ENCODE results near the gene HECTD4. TPM values are rescaled to one million over a fixed set of nuclear protein-coding genes. Genes with fewer than 3 reads are reported as not detected.

HECTD4 gene
- total RNA-seq, 1 experiment from 2014 or later: 51.3 TPM

GRCh38 chr12:112167031-112167461 lies 215.2 kb downstream of the HECTD4 start:
- ChIA-PET POLR2A (interaction anchor here (0.6 to 0.7 kb wide), 2 partner anchors 34 to 376 kb away, joined by 3 to 5 read pairs; no protein-coding TSS in a partner anchor), CTCF (no interaction called here)
- no peak for DNase-seq (ENCODE audit: low read depth, low spot score)
- Histone ChIP-seq H3K27ac (ENCODE audit: low read length) (no peak overlapping the region), H3K9me3 (ENCODE audit: control insufficient read depth, insufficient read depth, low read depth, low read length) (no peaks in the 10 kb centered on the region), H3K4me1 (ENCODE audit: control insufficient read depth, insufficient read depth, low read length) (no peaks in the 10 kb centered on the region), H3K4me3 (ENCODE audit: low read depth in 2 of 2, low read length in 2 of 2) (no peak overlapping the region), H3K36me3 (ENCODE audit: control insufficient read depth, insufficient read depth, low read length) (no peaks in the 10 kb centered on the region; the same call in 1 of the 2 replicates), H3K27me3 (ENCODE audit: control insufficient read depth, insufficient read depth, low read length) (no peaks in the 10 kb centered on the region)
- intact Hi-C loops (cut with micrococcal nuclease; ENCODE audit: unreplicated experiment) (no loop called here), in situ Hi-C loops (cut with HindIII; ENCODE audit: low pct_unique_long_range_greater_than_20kb, low sequenced_read_pairs) (no loop called here)
- BruUV-seq (replicated peaks): no TSS peak
- TF ChIP-seq TCF7L2 (IDR thresholded peaks at IDR 0.05; ENCODE audit: low read depth, low read length) (no peak), POLR2AphosphoS5 (IDR thresholded peaks at IDR 0.05; ENCODE audit: low read depth, low read length) (no peak), SIN3A (IDR thresholded peaks at IDR 0.05; ENCODE audit: borderline replicate concordance, insufficient read depth, low read depth, low read length) (no peak)
- TF ChIP-seq, protein P1, sequence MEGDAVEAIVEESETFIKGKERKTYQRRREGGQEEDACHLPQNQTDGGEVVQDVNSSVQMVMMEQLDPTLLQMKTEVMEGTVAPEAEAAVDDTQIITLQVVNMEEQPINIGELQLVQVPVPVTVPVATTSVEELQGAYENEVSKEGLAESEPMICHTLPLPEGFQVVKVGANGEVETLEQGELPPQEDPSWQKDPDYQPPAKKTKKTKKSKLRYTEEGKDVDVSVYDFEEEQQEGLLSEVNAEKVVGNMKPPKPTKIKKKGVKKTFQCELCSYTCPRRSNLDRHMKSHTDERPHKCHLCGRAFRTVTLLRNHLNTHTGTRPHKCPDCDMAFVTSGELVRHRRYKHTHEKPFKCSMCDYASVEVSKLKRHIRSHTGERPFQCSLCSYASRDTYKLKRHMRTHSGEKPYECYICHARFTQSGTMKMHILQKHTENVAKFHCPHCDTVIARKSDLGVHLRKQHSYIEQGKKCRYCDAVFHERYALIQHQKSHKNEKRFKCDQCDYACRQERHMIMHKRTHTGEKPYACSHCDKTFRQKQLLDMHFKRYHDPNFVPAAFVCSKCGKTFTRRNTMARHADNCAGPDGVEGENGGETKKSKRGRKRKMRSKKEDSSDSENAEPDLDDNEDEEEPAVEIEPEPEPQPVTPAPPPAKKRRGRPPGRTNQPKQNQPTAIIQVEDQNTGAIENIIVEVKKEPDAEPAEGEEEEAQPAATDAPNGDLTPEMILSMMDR (IDR thresholded peaks at IDR 0.05): no peak
- TF ChIP-seq, protein P2, sequence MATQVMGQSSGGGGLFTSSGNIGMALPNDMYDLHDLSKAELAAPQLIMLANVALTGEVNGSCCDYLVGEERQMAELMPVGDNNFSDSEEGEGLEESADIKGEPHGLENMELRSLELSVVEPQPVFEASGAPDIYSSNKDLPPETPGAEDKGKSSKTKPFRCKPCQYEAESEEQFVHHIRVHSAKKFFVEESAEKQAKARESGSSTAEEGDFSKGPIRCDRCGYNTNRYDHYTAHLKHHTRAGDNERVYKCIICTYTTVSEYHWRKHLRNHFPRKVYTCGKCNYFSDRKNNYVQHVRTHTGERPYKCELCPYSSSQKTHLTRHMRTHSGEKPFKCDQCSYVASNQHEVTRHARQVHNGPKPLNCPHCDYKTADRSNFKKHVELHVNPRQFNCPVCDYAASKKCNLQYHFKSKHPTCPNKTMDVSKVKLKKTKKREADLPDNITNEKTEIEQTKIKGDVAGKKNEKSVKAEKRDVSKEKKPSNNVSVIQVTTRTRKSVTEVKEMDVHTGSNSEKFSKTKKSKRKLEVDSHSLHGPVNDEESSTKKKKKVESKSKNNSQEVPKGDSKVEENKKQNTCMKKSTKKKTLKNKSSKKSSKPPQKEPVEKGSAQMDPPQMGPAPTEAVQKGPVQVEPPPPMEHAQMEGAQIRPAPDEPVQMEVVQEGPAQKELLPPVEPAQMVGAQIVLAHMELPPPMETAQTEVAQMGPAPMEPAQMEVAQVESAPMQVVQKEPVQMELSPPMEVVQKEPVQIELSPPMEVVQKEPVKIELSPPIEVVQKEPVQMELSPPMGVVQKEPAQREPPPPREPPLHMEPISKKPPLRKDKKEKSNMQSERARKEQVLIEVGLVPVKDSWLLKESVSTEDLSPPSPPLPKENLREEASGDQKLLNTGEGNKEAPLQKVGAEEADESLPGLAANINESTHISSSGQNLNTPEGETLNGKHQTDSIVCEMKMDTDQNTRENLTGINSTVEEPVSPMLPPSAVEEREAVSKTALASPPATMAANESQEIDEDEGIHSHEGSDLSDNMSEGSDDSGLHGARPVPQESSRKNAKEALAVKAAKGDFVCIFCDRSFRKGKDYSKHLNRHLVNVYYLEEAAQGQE (IDR thresholded peaks at IDR 0.05; ENCODE audit: insufficient read depth in 1 of 2, low read depth in 2 of 2, low read length in 1 of 2): no peak
- no peak for ATAC-seq

GRCh38 chr12:112166051-112167015 lies 215.9 kb downstream of the HECTD4 start:
- Histone ChIP-seq H3K27ac (ENCODE audit: low read length) (no peak overlapping the region), H3K27me3 (ENCODE audit: control insufficient read depth, insufficient read depth, low read length) (no peaks in the 10 kb centered on the region), H3K4me3 (ENCODE audit: low read depth in 2 of 2, low read length in 2 of 2) (no peak overlapping the region), H3K4me1 (ENCODE audit: control insufficient read depth, insufficient read depth, low read length) (no peaks in the 10 kb centered on the region), H3K9me3 (ENCODE audit: control insufficient read depth, insufficient read depth, low read depth, low read length) (no peaks in the 10 kb centered on the region), H3K36me3 (ENCODE audit: control insufficient read depth, insufficient read depth, low read length) (no peaks in the 10 kb centered on the region; the same call in 1 of the 2 replicates)
- ChIA-PET POLR2A (no interaction called here), CTCF (no interaction called here)
- in situ Hi-C loops (cut with HindIII; ENCODE audit: low pct_unique_long_range_greater_than_20kb, low sequenced_read_pairs) (no loop called here), intact Hi-C loops (cut with micrococcal nuclease; ENCODE audit: unreplicated experiment) (no loop called here)
- ATAC-seq (no peak), DNase-seq (ENCODE audit: low read depth, low spot score) (no peak)
- no TSS peak for BruUV-seq (replicated peaks)
- TF ChIP-seq, protein P2 (IDR thresholded peaks at IDR 0.05; ENCODE audit: insufficient read depth in 1 of 2, low read depth in 2 of 2, low read length in 1 of 2): no peak
- TF ChIP-seq, protein P1 (IDR thresholded peaks at IDR 0.05): no peak
- no peak for TF ChIP-seq POLR2AphosphoS5 (IDR thresholded peaks at IDR 0.05; ENCODE audit: low read depth, low read length)
- TF ChIP-seq SIN3A (IDR thresholded peaks at IDR 0.05; ENCODE audit: borderline replicate concordance, insufficient read depth, low read depth, low read length): no peak
- no peak for TF ChIP-seq TCF7L2 (IDR thresholded peaks at IDR 0.05; ENCODE audit: low read depth, low read length)

Measured in Panc1 (cell line).